Right lobe of liver (tissue), 6 donors: ENCODE measurements around the gene PCNX3. TPM values are rescaled to one million over a fixed set of nuclear protein-coding genes. Genes with fewer than 3 reads are reported as not detected.

ENCODE experiments used
- ATAC-seq, 4 donors: fragments of 200-7000 bp; cut with Tn5 transposase; one replicate each; pipeline ENCODE4 v1.9.1; 2020; ENCODE audit warnings: mild to moderate bottlenecking in 4 of 4, moderate library complexity in 4 of 4
- DNase-seq, 3 donors: peaks; one replicate each; pipeline ENCODE4 v3.0.0-alpha.2; 2020
- H3K27ac ChIP-seq, 3 donors: fragments of 200-600 bp; one replicate each; pipeline ENCODE4 v1.8.0; 2022
- H3K27me3 ChIP-seq, 2 donors: fragments of 200-600 bp; one replicate each; pipeline ENCODE4 v1.8.0; 2022
- H3K36me3 ChIP-seq, 4 donors: fragments of 200-600 bp; sonication (generic) in 1 of 4; one replicate each; pipeline versions ENCODE4 v1.5.1 to v1.8.0; 2017 to 2022; ENCODE audit warnings: control low read depth in 1 of 4
- H3K4me1 ChIP-seq, 4 donors: fragments of 200-600 bp; sonication (generic) in 1 of 4; one replicate each; pipeline versions ENCODE4 v1.5.1 to v1.8.0; 2017 to 2022; ENCODE audit warnings: control low read depth in 1 of 4
- H3K4me3 ChIP-seq, 3 donors: fragments of 200-600 bp; one replicate each; pipeline ENCODE4 v1.8.0; 2022
- H3K9me3 ChIP-seq, 4 donors: fragments of 200-600 bp; sonication (generic) in 1 of 4; one replicate each; pipeline versions ENCODE4 v1.5.1 to v1.8.0; 2017 to 2022; ENCODE audit warnings: control low read depth in 1 of 4
- CTCF ChIP-seq, 4 donors: fragments of 200-600 bp in 3 of 4; fragments of 450-650 bp in 1 of 4; IDR thresholded peaks; one replicate each; pipeline versions ENCODE4 v1.5.1 to v1.8.0; 2016 to 2022; ENCODE audit warnings: antibody characterized with exemption in 4 of 4, mild to moderate bottlenecking in 2 of 4
- POLR2A ChIP-seq: fragments of 450-650 bp; IDR thresholded peaks from one replicate; pipeline ENCODE4 v1.6.1; 2017; ENCODE audit warnings: antibody characterized with exemption, mild to moderate bottlenecking
- WGBS: methylation state at CpG from one replicate; pipeline ENCODE4 v1.1.6; 2018; ENCODE audit warnings: low coverage, low lambda C conversion rate; ENCODE audit not compliant: insufficient coverage; ENCODE audit errors: missing lambda C conversion rate; 5-methylcytosine and 5-hydroxymethylcytosine counted together
- intact Hi-C, 2 donors: fragments of 100-400 bp; cut with DNase I; formaldehyde crosslinking; loops; one replicate each; pipeline versions ENCODE4 v1.11.2 to v1.14.1; 2022
- total RNA-seq, 6 experiments: library from RNA; depleted of rRNA in 2 of 6; stranded (reverse); fragments of >200 nt in 2 of 6; fragmentation: NEBNext Ultra II Directional in 3 of 6; extraction: Animal tissue kit (Norgen Biotek cat#: 25700) in 3 of 6; gene quantifications; one replicate each; pipeline versions ENCODE4 v1.1.0 to v1.2.4, GENCODE V29; 2016 to 2023
- donor health status: DM: no; HTN: yes; CAD: no.
- donor health status: DM: no; HTN: no; CAD: no.
- donor health status: DM: no; HTN: no; CAD: no.
- donor health status: DM: no; HTN: yes; CAD: no.
- donor health status: DM: no; HTN: yes; CAD: no.

Gene PCNX3
- total RNA-seq, 6 experiments from 2014 or later = 11.2 to 32.9 (median 12.4) TPM

GRCh38 chr11:65640483-65641296 lies 25.1 kb downstream of the PCNX3 start:
- H3K27me3 ChIP-seq = no peaks in the 10 kb centered on the region
- ATAC-seq (peak; percentile 1 to 15 (median 4)), DNase-seq (peak in 2 of 3 donors; percentile 66 to 76)
- intact Hi-C loops = no loop called here
- peak overlapping the region; percentile 56 to 85 (median 77) for H3K27ac ChIP-seq
- peak overlapping the region; percentile 9 to 37 (median 23) for H3K4me3 ChIP-seq
- H3K9me3 ChIP-seq = no peaks in the 10 kb centered on the region
- TF ChIP-seq POLR2A = no peak
- TF ChIP-seq CTCF (IDR thresholded peaks at IDR 0.05) = no peak
- WGBS = 20% methylated on average over 1 of the region's 35 CpGs
- H3K4me1 ChIP-seq = peaks cover 0 to 21% (median 7%) of the 10 kb centered on the region in 4 donors
- peaks cover 0 to 9% (median 1%) of the 10 kb centered on the region in 4 donors for H3K36me3 ChIP-seq

GRCh38 chr11:65641297-65642013 lies 25.9 kb downstream of the PCNX3 start:
- TF ChIP-seq POLR2A (no peak), CTCF (IDR thresholded peaks at IDR 0.05) (no peak)
- H3K4me1 ChIP-seq = peaks cover 0 to 19% (median 7%) of the 10 kb centered on the region in 4 donors
- peak overlapping the region; percentile 10 to 85 (median 77) for H3K27ac ChIP-seq
- H3K27me3 ChIP-seq = no peaks in the 10 kb centered on the region
- peaks cover 0 to 2% (median under 1%) of the 10 kb centered on the region in 4 donors for H3K36me3 ChIP-seq
- intact Hi-C loops = no loop called here
- no peaks in the 10 kb centered on the region for H3K9me3 ChIP-seq
- ATAC-seq (no peak), DNase-seq (peak in 1 of 3 donors; percentile 55)
- WGBS = 53% methylated on average over 2 of the region's 16 CpGs
- peak overlapping the region; percentile 9 to 37 (median 23) for H3K4me3 ChIP-seq

- H3K27me3 ChIP-seq = no peaks in the 10 kb centered on the region
- H3K4me1 ChIP-seq = peaks cover 0 to 16% (median 6%) of the 10 kb centered on the region in 4 donors
- H3K4me3 ChIP-seq = no peak overlapping the region
- DNase-seq (peak in 1 of 3 donors; percentile 57), ATAC-seq (no peak)
- no peak overlapping the region for H3K27ac ChIP-seq
- H3K36me3 ChIP-seq = no peaks in the 10 kb centered on the region
- intact Hi-C loops = no loop called here
- TF ChIP-seq CTCF (IDR thresholded peaks at IDR 0.05) = no peak
- TF ChIP-seq POLR2A = no peak
- H3K9me3 ChIP-seq = no peaks in the 10 kb centered on the region
- WGBS = 31% methylated on average over 12 of the region's 49 CpGs
These were observed 26.6 kb downstream of the PCNX3 start for GRCh38 chr11:65642014-65642671.

- intact Hi-C loops = no loop called here
- H3K9me3 ChIP-seq = no peaks in the 10 kb centered on the region
- H3K4me1 ChIP-seq = peaks cover 0 to 18% (median 2%) of the 10 kb centered on the region in 4 donors
- H3K4me3 ChIP-seq = no peak overlapping the region
- no peaks in the 10 kb centered on the region for H3K27me3 ChIP-seq
- no peak for ATAC-seq
- no peak overlapping the region for H3K27ac ChIP-seq
- WGBS = 68% methylated on average over 6 of the region's 6 CpGs
- H3K36me3 ChIP-seq = no peaks in the 10 kb centered on the region
- no peak for TF ChIP-seq CTCF (IDR thresholded peaks at IDR 0.05)
- no peak for TF ChIP-seq POLR2A
- no peak for DNase-seq
These were observed 28.4 kb downstream of the PCNX3 start for GRCh38 chr11:65643971-65644370.
